HFFc6 (cell line): ENCODE measurements around the gene SNRPA. TPM values are rescaled to one million over a fixed set of nuclear protein-coding genes. Genes with fewer than 3 reads are reported as not detected.

Experiments used
- DNase-seq: peaks from one replicate; pipeline ENCODE4 v3.0.0-alpha.2; 2018
- H3K27ac Mint-ChIP-seq: 2 replicates; pipeline ENCODE4 v1.8.0; 2020; ENCODE audit warnings: mild to moderate bottlenecking, mixed read lengths
- H3K27me3 Mint-ChIP-seq: 2 replicates; pipeline ENCODE4 v1.8.0; 2021; ENCODE audit warnings: mild to moderate bottlenecking, moderate library complexity, mixed read lengths; ENCODE audit not compliant: insufficient read depth
- H3K36me3 Mint-ChIP-seq: 2 replicates; pipeline ENCODE4 v1.8.0; 2021; ENCODE audit warnings: low read depth, mixed read lengths
- H3K4me1 Mint-ChIP-seq: 2 replicates; pipeline ENCODE4 v1.8.0; 2020; ENCODE audit warnings: low read depth, mixed read lengths
- H3K4me3 Mint-ChIP-seq: 2 replicates; pipeline ENCODE4 v1.8.0; 2020; ENCODE audit warnings: mild to moderate bottlenecking, moderate library complexity, mixed read lengths
- H3K9me3 Mint-ChIP-seq: 2 replicates; pipeline ENCODE4 v1.8.0; 2020; ENCODE audit warnings: mild to moderate bottlenecking, mixed read lengths
- CTCF ChIP-seq: fragments of 200-600 bp; sonication (generic); IDR thresholded peaks from 2 replicates; pipeline ENCODE4 v1.5.0; 2021; ENCODE audit warnings: antibody characterized with exemption, mild to moderate bottlenecking
- total RNA-seq, 6 experiments: library from RNA; stranded (reverse); fragmentation: NEBNext Ultra II Directional; extraction: Animal tissue kit (Norgen Biotek cat#: 25700); gene quantifications; 2 replicates in 1 of 6; 3 replicates in 5 of 6; pipeline ENCODE4 v1.2.3, GENCODE V29; 2021

The SNRPA gene
- total RNA-seq, 6 experiments from 2014 or later: 87.8 to 120 (median 104) TPM

GRCh38 chr19:40802300-40803169, 51.5 kb downstream of the SNRPA start:
- no peak for DNase-seq
- H3K27ac Mint-ChIP-seq: peak overlapping the region; percentile 68
- H3K9me3 Mint-ChIP-seq: no peaks in the 10 kb centered on the region

GRCh38 chr19:40803170-40803856, 52.3 kb downstream of the SNRPA start:
- peak overlapping the region; percentile 68 for H3K27ac Mint-ChIP-seq
- H3K4me1 Mint-ChIP-seq: peaks cover 72% of the 10 kb centered on the region
- peaks cover 20% of the 10 kb centered on the region for H3K36me3 Mint-ChIP-seq
- no peaks in the 10 kb centered on the region for H3K9me3 Mint-ChIP-seq
- peaks cover 4% of the 10 kb centered on the region for H3K27me3 Mint-ChIP-seq
- DNase-seq: no peak
- TF ChIP-seq CTCF: no peak
- no peak overlapping the region for H3K4me3 Mint-ChIP-seq

More at GRCh38 chr19:40802300-40803169, 51.5 kb downstream of the SNRPA start:
- Mint-ChIP-seq H3K27me3 (peaks cover 3% of the 10 kb centered on the region), H3K4me1 (peaks cover 73% of the 10 kb centered on the region), H3K36me3 (peaks cover 12% of the 10 kb centered on the region), H3K4me3 (peak overlapping the region; percentile 74)
- no peak for TF ChIP-seq CTCF

GRCh38 chr19:40803857-40804782, 53.1 kb downstream of the SNRPA start:
- peak overlapping the region; percentile 69 for H3K27ac Mint-ChIP-seq
- peaks cover 21% of the 10 kb centered on the region for H3K36me3 Mint-ChIP-seq
- no peak for DNase-seq
- no peak overlapping the region for H3K4me3 Mint-ChIP-seq
- H3K27me3 Mint-ChIP-seq: peaks cover 2% of the 10 kb centered on the region
- peaks cover 67% of the 10 kb centered on the region for H3K4me1 Mint-ChIP-seq
- no peak for TF ChIP-seq CTCF
- no peaks in the 10 kb centered on the region for H3K9me3 Mint-ChIP-seq

- DNase-seq: no peak
- peak; percentile 33; the same call in 1 of the 2 replicates for TF ChIP-seq CTCF
- Mint-ChIP-seq H3K4me1 (peaks cover 69% of the 10 kb centered on the region), H3K27ac (peak overlapping the region; percentile 69), H3K9me3 (no peaks in the 10 kb centered on the region), H3K36me3 (peaks cover 21% of the 10 kb centered on the region), H3K27me3 (peaks cover 2% of the 10 kb centered on the region), H3K4me3 (no peak overlapping the region)
These were observed 53.8 kb downstream of the SNRPA start for GRCh38 chr19:40804783-40805242.

GRCh38 chr19:40805258-40805868, 54.4 kb downstream of the SNRPA start:
- Mint-ChIP-seq H3K9me3 (no peaks in the 10 kb centered on the region), H3K4me1 (peaks cover 75% of the 10 kb centered on the region), H3K4me3 (no peak overlapping the region), H3K27ac (peak overlapping the region; percentile 90), H3K36me3 (peaks cover 23% of the 10 kb centered on the region), H3K27me3 (peaks cover 2% of the 10 kb centered on the region)
- no peak for DNase-seq
- no peak for TF ChIP-seq CTCF
